H1 (cell line): ENCODE measurements around the gene KCNQ1. TPM values are rescaled to one million over a fixed set of nuclear protein-coding genes. Genes with fewer than 3 reads are reported as not detected.

Experiments used
- CTCF ChIA-PET: fragments of 300-600 bp; sonication (Branson Sonifier 250); formaldehyde crosslinking; loops from one replicate; lab custom pipeline; 2021; ENCODE audit not compliant: partially characterized antibody; lab: Charles Lee
- POLR2A ChIA-PET: fragments of 300-600 bp; sonication (Branson Sonifier 250); formaldehyde crosslinking; loops from one replicate; lab custom pipeline; 2021; ENCODE audit warnings: inconsistent platforms; ENCODE audit not compliant: partially characterized antibody; lab: Charles Lee
- DNase-seq, 2 experiments: peaks; one replicate each; pipeline versions ENCODE4 v3.0.0 to v3.0.0-alpha.2; 2010 to 2022; ENCODE audit warnings: low spot score in 2 of 2, low read depth in 1 of 2, mixed read lengths in 1 of 2
- FAIRE-seq: peaks from 2 replicates; lab custom pipeline; 2011; peaks lifted over from hg19 to GRCh38; lab: Jason Lieb, UNC
- H2AFZ ChIP-seq: 2 replicates; pipeline ENCODE4 v1.8.1; 2012; ENCODE audit warnings: low read length, inconsistent platforms
- H2AK5ac ChIP-seq: 2 replicates; pipeline ENCODE4 v1.6.1; 2013; ENCODE audit warnings: low read depth, low read length
- H2BK120ac ChIP-seq: replicated peaks from 2 replicates; pipeline ENCODE3; 2013; ENCODE audit warnings: low read depth, low read length, inconsistent platforms
- H2BK12ac ChIP-seq: 2 replicates; pipeline ENCODE4 v1.6.1; 2013; ENCODE audit warnings: low read depth, low read length
- H2BK15ac ChIP-seq: 2 replicates; pipeline ENCODE4 v1.6.1; 2013; ENCODE audit warnings: low read length
- H2BK20ac ChIP-seq: 2 replicates; pipeline ENCODE4 v1.6.1; 2013; ENCODE audit warnings: low read length
- H2BK5ac ChIP-seq: 2 replicates; pipeline ENCODE4 v1.6.1; 2013; ENCODE audit warnings: low read depth, low read length
- H3K14ac ChIP-seq: 2 replicates; pipeline ENCODE4 v1.6.1; 2013; ENCODE audit warnings: inconsistent platforms; ENCODE audit not compliant: insufficient read length
- H3K18ac ChIP-seq: 2 replicates; pipeline ENCODE4 v1.6.1; 2013; ENCODE audit warnings: low read length; ENCODE audit errors: extremely low read depth
- H3K23ac ChIP-seq: 2 replicates; pipeline ENCODE4 v1.6.1; 2013; ENCODE audit warnings: inconsistent platforms; ENCODE audit not compliant: insufficient read length
- H3K23me2 ChIP-seq: 2 replicates; pipeline ENCODE4 v1.6.1; 2013; ENCODE audit warnings: low read depth, low read length
- H3K27ac ChIP-seq: 2 replicates; pipeline ENCODE4 v1.6.1; 2011; ENCODE audit warnings: low read depth, low read length, inconsistent platforms
- H3K27me3 ChIP-seq, 4 experiments: replicated peaks in 1 of 4; 1 replicate in 1 of 4; 2 replicates in 3 of 4; pipeline versions ENCODE4 v1.6.1 to v1.8.1; 2011 to 2013; ENCODE audit warnings: low read length in 3 of 4, mild to moderate bottlenecking in 3 of 4, inconsistent platforms in 2 of 4, mixed read lengths in 2 of 4, moderate library complexity in 1 of 4; ENCODE audit not compliant: control insufficient read depth in 3 of 4, insufficient read depth in 3 of 4; ENCODE audit errors: extremely low read depth in 1 of 4
- H3K36me3 ChIP-seq, 4 experiments: 2 replicates each; pipeline versions ENCODE4 v1.6.1 to v1.8.1; 2011 to 2013; ENCODE audit warnings: mild to moderate bottlenecking in 4 of 4, low read length in 3 of 4, moderate library complexity in 2 of 4, control low read depth in 1 of 4, inconsistent platforms in 1 of 4; ENCODE audit not compliant: insufficient read depth in 4 of 4, control insufficient read depth in 2 of 4
- H3K4ac ChIP-seq: replicated peaks from 2 replicates; pipeline ENCODE3; 2013; ENCODE audit warnings: low read length, low read depth, mixed read lengths, inconsistent platforms; ENCODE audit not compliant: insufficient read length
- H3K4me1 ChIP-seq, 4 experiments: replicated peaks in 1 of 4; 1 replicate in 1 of 4; 2 replicates in 3 of 4; pipeline versions ENCODE4 v1.6.1 to v1.8.1; 2011 to 2013; ENCODE audit warnings: low read length in 3 of 4, inconsistent platforms in 2 of 4, mixed read lengths in 1 of 4; ENCODE audit not compliant: insufficient read depth in 4 of 4, control insufficient read depth in 3 of 4
- H3K4me2 ChIP-seq, 2 experiments: 2 replicates each; pipeline versions ENCODE4 v1.6.1 to v1.8.1; 2011 to 2013; ENCODE audit warnings: low read depth in 2 of 2, low read length in 2 of 2, control low read depth in 1 of 2, inconsistent platforms in 1 of 2, mild to moderate bottlenecking in 1 of 2; ENCODE audit not compliant: insufficient read depth in 1 of 2
- H3K4me3 ChIP-seq, 4 experiments: fragments of 200-600, 300-600 bp in 1 of 4; sonication (generic), shearing (Covaris generic), sonication (Bioruptor Twin) in 1 of 4; 2 replicates each; pipeline versions ENCODE4 v1.5.1 to v1.8.1; 2011 to 2016; ENCODE audit warnings: low read length in 4 of 4, low read depth in 3 of 4, control low read depth in 2 of 4, inconsistent platforms in 2 of 4, mild to moderate bottlenecking in 2 of 4, mixed read lengths in 1 of 4, moderate library complexity in 1 of 4; ENCODE audit not compliant: insufficient read depth in 2 of 4; ENCODE audit errors: extremely low read depth in 1 of 4
- H3K56ac ChIP-seq: replicated peaks from 2 replicates; pipeline ENCODE3; 2013; ENCODE audit warnings: low read depth, mild to moderate bottlenecking, mixed read lengths, low read length, inconsistent platforms; ENCODE audit not compliant: insufficient read length
- H3K79me1 ChIP-seq: 2 replicates; pipeline ENCODE4 v1.6.1; 2013; ENCODE audit warnings: low read depth, low read length, control low read depth
- H3K79me2 ChIP-seq, 2 experiments: 2 replicates each; pipeline versions ENCODE4 v1.6.1 to v1.8.1; 2012 to 2013; ENCODE audit warnings: low read length in 2 of 2, mild to moderate bottlenecking in 2 of 2, inconsistent platforms in 1 of 2; ENCODE audit not compliant: insufficient read depth in 2 of 2, control insufficient read depth in 1 of 2
- H3K9ac ChIP-seq, 4 experiments: replicated peaks in 1 of 4; 1 replicate in 1 of 4; 2 replicates in 3 of 4; pipeline versions ENCODE4 v1.6.1 to v1.8.1; 2011 to 2013; ENCODE audit warnings: low read depth in 3 of 4, low read length in 3 of 4, control low read depth in 2 of 4, mild to moderate bottlenecking in 2 of 4, moderate library complexity in 2 of 4, inconsistent platforms in 1 of 4; ENCODE audit errors: extremely low read depth in 1 of 4
- H3K9me3 ChIP-seq, 2 experiments: 2 replicates each; pipeline versions ENCODE4 v1.6.1 to v1.8.1; 2012 to 2013; ENCODE audit warnings: mild to moderate bottlenecking in 2 of 2, moderate library complexity in 2 of 2, control low read depth in 1 of 2, inconsistent platforms in 1 of 2, low read depth in 1 of 2, low read length in 1 of 2, mixed read lengths in 1 of 2; ENCODE audit not compliant: insufficient read depth in 2 of 2
- H4K20me1 ChIP-seq, 2 experiments: replicated peaks in 1 of 2; 2 replicates each; pipeline versions ENCODE3 to v1.8.1; 2011 to 2013; ENCODE audit warnings: inconsistent platforms in 2 of 2, low read length in 2 of 2, mild to moderate bottlenecking in 1 of 2; ENCODE audit not compliant: insufficient read depth in 2 of 2, control insufficient read depth in 1 of 2
- H4K5ac ChIP-seq: 2 replicates; pipeline ENCODE4 v1.6.1; 2013; ENCODE audit warnings: low read length, low read depth, mixed read lengths, inconsistent platforms; ENCODE audit not compliant: insufficient read length
- H4K8ac ChIP-seq: 2 replicates; pipeline ENCODE4 v1.8.0; 2013; ENCODE audit warnings: mild to moderate bottlenecking, moderate library complexity, low read length, inconsistent platforms; ENCODE audit not compliant: insufficient read depth; ENCODE audit errors: extremely low read depth
- H4K91ac ChIP-seq: replicated peaks from 2 replicates; pipeline ENCODE3; 2013; ENCODE audit warnings: low read length, mixed read lengths, inconsistent platforms; ENCODE audit not compliant: insufficient read length
- RXRA ChIP-seq: IDR thresholded peaks from 2 replicates; pipeline ENCODE4 v1.6.1; 2011; ENCODE audit warnings: low read depth, mild to moderate bottlenecking, low read length, moderate library complexity; ENCODE audit not compliant: insufficient read depth
- SIRT6 ChIP-seq: IDR thresholded peaks from one replicate; pipeline ENCODE4 v1.7.1; 2012; ENCODE audit warnings: low read length, inconsistent platforms
- SP1 ChIP-seq: IDR thresholded peaks from 2 replicates; pipeline ENCODE4 v1.6.1; 2011; ENCODE audit warnings: low read depth, low read length
- WGBS, 2 experiments: shearing (Covaris generic) in 1 of 2; methylation state at CpG; one replicate each; pipeline versions ENCODE4 v1.1.6 to v1.1.7; 2013 to 2015; ENCODE audit warnings: low lambda C conversion rate in 2 of 2, mixed read lengths in 2 of 2, inconsistent platforms in 1 of 2, low coverage in 1 of 2, missing lambda C conversion rate in 1 of 2; ENCODE audit not compliant: insufficient replicate concordance in 2 of 2, insufficient coverage in 1 of 2, insufficient read length in 1 of 2; ENCODE audit errors: extremely low coverage in 1 of 2, missing lambda C conversion rate in 1 of 2; 5-methylcytosine and 5-hydroxymethylcytosine counted together
- polyA plus RNA-seq, 7 experiments: library from polyadenylated mRNA; depleted of rRNA in 3 of 7; stranded (reverse) in 5 of 7; unstranded in 2 of 7; fragments of >200 nt in 5 of 7; fragments of 200-250 nt in 2 of 7; gene quantifications; 1 replicate in 5 of 7; 2 replicates in 1 of 7; 4 replicates in 1 of 7; pipeline versions ENCODE4 v1.2.1 to v1.2.3, GENCODE V29; 2011 to 2013; ENCODE audit warnings: missing spikeins in 2 of 7, mixed read lengths in 2 of 7
- total RNA-seq: library from RNA; stranded (reverse); fragmentation: NEBNext Ultra II Directional; extraction: Animal tissue kit (Norgen Biotek cat#: 25700); gene quantifications from 2 replicates; pipeline ENCODE4 v1.2.1, GENCODE V29; 2021
- TF ChIP-seq, protein P1 (sequence below): IDR thresholded peaks from 2 replicates; pipeline ENCODE4 v1.6.1; 2012; ENCODE audit warnings: low read length, inconsistent platforms

The KCNQ1 gene
- total and polyA plus RNA-seq, 2 of the 8 experiments (the other 6 are each of a cell fraction or from before 2014, with no cell fraction given), result 1.9 to 2.0 TPM

DNA sequence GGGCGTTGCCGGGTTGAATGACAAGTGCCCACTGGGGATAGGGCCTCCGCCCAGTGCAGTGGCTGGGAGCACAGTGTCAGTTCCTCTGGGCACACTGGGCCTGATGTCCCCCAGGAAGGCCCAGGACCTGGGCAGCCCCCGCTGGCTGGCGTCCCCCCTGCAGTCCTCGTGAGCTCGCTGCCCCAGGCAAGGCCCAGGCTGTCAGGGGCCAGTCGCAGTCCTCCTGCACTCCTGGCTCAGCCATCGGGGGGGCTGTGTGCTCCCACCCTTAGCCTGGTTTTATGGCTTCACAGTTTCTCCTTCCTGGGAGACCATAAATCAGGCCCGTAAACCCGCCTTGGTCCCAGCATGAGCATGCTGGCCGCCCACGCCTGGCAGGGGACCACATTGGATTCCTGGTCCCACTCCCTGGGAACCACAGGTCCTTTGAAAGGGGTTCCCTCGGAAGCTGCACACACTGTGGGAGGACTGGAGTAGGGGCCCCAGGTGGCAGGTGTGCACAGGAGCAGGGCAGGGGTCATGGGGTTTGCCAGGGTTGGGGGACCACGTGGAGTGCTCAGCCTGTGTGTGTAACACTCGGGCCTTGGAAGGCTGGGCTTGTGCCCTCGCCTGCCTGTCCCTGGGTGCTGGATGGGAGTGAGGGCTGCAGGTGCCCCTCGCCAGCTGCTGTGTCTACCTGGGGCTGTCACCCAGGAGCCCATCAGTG lies 141.4 kb downstream of the KCNQ1 start:
- H3K27me3 ChIP-seq, result peaks cover 26 to 87% (median 64%) of the 10 kb centered on the region in 4 experiments
- peaks cover 6% of the 10 kb centered on the region for H3K23me2 ChIP-seq
- DNase-seq (no peak), FAIRE-seq (no peak)
- H3K79me1 ChIP-seq, result no peaks in the 10 kb centered on the region
- no peak overlapping the region for H3K27ac ChIP-seq
- H3K4ac ChIP-seq, result no peak overlapping the region
- no peak overlapping the region for H2BK5ac ChIP-seq
- peaks cover 1 to 21% of the 10 kb centered on the region in 2 experiments for H4K20me1 ChIP-seq
- H4K91ac ChIP-seq, result no peak overlapping the region
- H3K4me1 ChIP-seq, result no peaks in the 10 kb centered on the region
- H3K14ac ChIP-seq, result no peak overlapping the region
- POLR2A ChIA-PET, result no interaction called here
- no peak overlapping the region for H3K18ac ChIP-seq
- H3K4me2 ChIP-seq, result no peak overlapping the region
- CTCF ChIA-PET, result interaction anchor here (0.5 to 1.6 kb wide), 3 partner anchors 154 to 305 kb away, joined by 3 read pairs; no protein-coding TSS in a partner anchor
- H3K23ac ChIP-seq, result no peak overlapping the region
- no peak overlapping the region for H2AFZ ChIP-seq
- H2BK20ac ChIP-seq, result no peak overlapping the region
- no peak overlapping the region for H2BK120ac ChIP-seq
- WGBS, 2 experiments, result 90% methylated on average over 18 of the region's 18 CpGs; no CpG with 5 or more reads in 1 of the 2 experiments
- H2BK12ac ChIP-seq, result no peak overlapping the region
- TF ChIP-seq SP1, result no peak
- TF ChIP-seq, protein P1, sequence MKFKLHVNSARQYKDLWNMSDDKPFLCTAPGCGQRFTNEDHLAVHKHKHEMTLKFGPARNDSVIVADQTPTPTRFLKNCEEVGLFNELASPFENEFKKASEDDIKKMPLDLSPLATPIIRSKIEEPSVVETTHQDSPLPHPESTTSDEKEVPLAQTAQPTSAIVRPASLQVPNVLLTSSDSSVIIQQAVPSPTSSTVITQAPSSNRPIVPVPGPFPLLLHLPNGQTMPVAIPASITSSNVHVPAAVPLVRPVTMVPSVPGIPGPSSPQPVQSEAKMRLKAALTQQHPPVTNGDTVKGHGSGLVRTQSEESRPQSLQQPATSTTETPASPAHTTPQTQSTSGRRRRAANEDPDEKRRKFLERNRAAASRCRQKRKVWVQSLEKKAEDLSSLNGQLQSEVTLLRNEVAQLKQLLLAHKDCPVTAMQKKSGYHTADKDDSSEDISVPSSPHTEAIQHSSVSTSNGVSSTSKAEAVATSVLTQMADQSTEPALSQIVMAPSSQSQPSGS, result no peak
- no peak for TF ChIP-seq SIRT6
- no peak for TF ChIP-seq RXRA
- no peak overlapping the region for H3K56ac ChIP-seq
- no peak overlapping the region for H3K4me3 ChIP-seq
- H4K5ac ChIP-seq, result no peak overlapping the region
- H4K8ac ChIP-seq, result no peak overlapping the region
- H3K36me3 ChIP-seq, result no peaks in the 10 kb centered on the region
- H2AK5ac ChIP-seq, result no peak overlapping the region
- no peaks in the 10 kb centered on the region for H3K79me2 ChIP-seq
- H2BK15ac ChIP-seq, result no peak overlapping the region
- H3K9ac ChIP-seq, result no peak overlapping the region
- H3K9me3 ChIP-seq, result no peaks in the 10 kb centered on the region; a peak in 1 of 4 replicates
